Endothelial cell of umbilical vein (primary cell): ENCODE data around the gene PPHLN1. TPM values are rescaled to one million over a fixed set of nuclear protein-coding genes. Genes with fewer than 3 reads are reported as not detected.

Source experiments
- BruUV-seq: library from RNA; stranded (reverse); fragments of 400-500 nt; replicated peaks from 2 replicates; lab custom pipeline; 2021; lab: Mats Ljungman, UMichigan
- CTCF ChIA-PET: fragments of 300-600, 350-600 bp; sonication (Branson Sonifier 250); formaldehyde crosslinking; loops from one replicate; lab custom pipeline; 2021; ENCODE audit warnings: antibody characterized with exemption, inconsistent platforms; lab: Charles Lee
- POLR2A ChIA-PET: fragments of 300-600, 350-600 bp; sonication (Branson Sonifier 250); formaldehyde crosslinking; loops from one replicate; lab custom pipeline; 2021; ENCODE audit warnings: antibody characterized with exemption, inconsistent platforms; lab: Charles Lee
- DNase-seq: peaks from one replicate; pipeline ENCODE4 v3.0.0-alpha.2; 2011; ENCODE audit warnings: low read depth, low spot score
- FAIRE-seq: peaks from 2 replicates; lab custom pipeline; 2011; peaks lifted over from hg19 to GRCh38; lab: Jason Lieb, UNC
- H2AFZ ChIP-seq: 2 replicates; pipeline ENCODE4 v1.6.0; 2012; ENCODE audit warnings: low read depth, low read length, control low read depth, inconsistent platforms
- H3K27ac ChIP-seq: 2 replicates; pipeline ENCODE4 v1.5.1; 2011; ENCODE audit warnings: low read depth, mild to moderate bottlenecking, control low read depth, low read length, moderate library complexity; ENCODE audit not compliant: insufficient read depth
- H3K27me3 ChIP-seq, 2 experiments: 2 replicates each; pipeline versions ENCODE4 v1.6.0 to v1.6.1; 2011; ENCODE audit warnings: low read length in 2 of 2, mixed read lengths in 1 of 2; ENCODE audit not compliant: control insufficient read depth in 2 of 2, insufficient read depth in 2 of 2
- H3K36me3 ChIP-seq, 2 experiments: 2 replicates in 1 of 2; 3 replicates in 1 of 2; pipeline ENCODE4 v1.5.1; 2011; ENCODE audit warnings: low read length in 2 of 2, mild to moderate bottlenecking in 1 of 2, moderate library complexity in 1 of 2; ENCODE audit not compliant: control insufficient read depth in 2 of 2, insufficient read depth in 2 of 2; ENCODE audit errors: extremely low read depth in 1 of 2
- H3K4me1 ChIP-seq: 3 replicates; pipeline ENCODE4 v1.5.1; 2011; ENCODE audit warnings: mild to moderate bottlenecking, low read length; ENCODE audit not compliant: control insufficient read depth, insufficient read depth; ENCODE audit errors: extremely low read depth
- H3K4me2 ChIP-seq: 2 replicates; pipeline ENCODE4 v1.6.1; 2011; ENCODE audit warnings: low read length, control low read depth, mixed read lengths; ENCODE audit not compliant: insufficient read depth
- H3K4me3 ChIP-seq, 3 experiments: fragments of 200-600 bp in 1 of 3; sonication (generic), shearing (Covaris generic) in 1 of 3; replicated peaks in 1 of 3; 2 replicates each; pipeline ENCODE4 v1.5.1; 2011 to 2016; ENCODE audit warnings: control low read depth in 3 of 3, low read length in 3 of 3, mild to moderate bottlenecking in 2 of 3, inconsistent platforms in 1 of 3, low read depth in 1 of 3, moderate library complexity in 1 of 3; ENCODE audit not compliant: insufficient read depth in 1 of 3
- H3K79me2 ChIP-seq: 2 replicates; pipeline ENCODE4 v1.6.0; 2012; ENCODE audit warnings: low read length, inconsistent platforms; ENCODE audit not compliant: control insufficient read depth, insufficient read depth
- H3K9ac ChIP-seq: replicated peaks from 2 replicates; pipeline ENCODE3; 2011; ENCODE audit warnings: low read length, control low read depth; ENCODE audit not compliant: insufficient read depth; ENCODE audit errors: extremely low read depth
- H3K9me1 ChIP-seq: replicated peaks from 3 replicates; pipeline ENCODE4 v1.6.0; 2011; ENCODE audit warnings: mild to moderate bottlenecking, low read length; ENCODE audit not compliant: control insufficient read depth, insufficient read depth; ENCODE audit errors: extremely low read depth
- H3K9me3 ChIP-seq: replicated peaks from 2 replicates; pipeline ENCODE4 v1.5.1; 2012; ENCODE audit warnings: low read length, inconsistent platforms; ENCODE audit not compliant: control insufficient read depth, insufficient read depth
- H4K20me1 ChIP-seq: replicated peaks from 2 replicates; pipeline ENCODE3; 2011; ENCODE audit warnings: mild to moderate bottlenecking, low read length; ENCODE audit not compliant: control insufficient read depth, insufficient read depth; ENCODE audit errors: extremely low read depth
- CTCF ChIP-seq, 2 donors: IDR thresholded peaks; 1 replicate in 1 of 2; 2 replicates in 1 of 2; pipeline ENCODE4 v1.5.1; 2011; ENCODE audit warnings: low read length in 2 of 2, mild to moderate bottlenecking in 2 of 2, moderate library complexity in 2 of 2, control low read depth in 1 of 2, inconsistent platforms in 1 of 2, low read depth in 1 of 2; ENCODE audit not compliant: insufficient read depth in 1 of 2; ENCODE audit errors: extremely low read depth in 1 of 2
- EZH2 ChIP-seq: IDR thresholded peaks from 2 replicates; pipeline ENCODE4 v1.6.1; 2012; ENCODE audit warnings: borderline replicate concordance, low read depth, mild to moderate bottlenecking, moderate library complexity, low read length, inconsistent platforms; ENCODE audit not compliant: severe bottlenecking
- FOS ChIP-seq: IDR thresholded peaks from 2 replicates; pipeline ENCODE4 v1.6.1; 2011; ENCODE audit warnings: mild to moderate bottlenecking, low read length, moderate library complexity, borderline replicate concordance; ENCODE audit not compliant: insufficient read depth
- GATA2 ChIP-seq: IDR thresholded peaks from 2 replicates; pipeline ENCODE4 v1.7.0; 2011; ENCODE audit warnings: low read depth, mild to moderate bottlenecking, moderate library complexity, mixed read lengths, low read length; ENCODE audit not compliant: insufficient read length, insufficient read depth
- JUN ChIP-seq: IDR thresholded peaks from 2 replicates; pipeline ENCODE4 v1.6.1; 2011; ENCODE audit warnings: borderline replicate concordance, low read depth; ENCODE audit not compliant: insufficient read length, insufficient read depth
- MYC ChIP-seq: IDR thresholded peaks from one replicate; pipeline ENCODE4 v1.6.1; 2011; ENCODE audit warnings: mild to moderate bottlenecking, low read depth, low read length
- POLR2A ChIP-seq: IDR thresholded peaks from 2 replicates; pipeline ENCODE4 v1.6.1; 2012; ENCODE audit warnings: low read depth, mild to moderate bottlenecking, control low read depth, low read length
- POLR2AphosphoS5 ChIP-seq: IDR thresholded peaks from 2 replicates; pipeline ENCODE4 v1.6.1; 2012; ENCODE audit warnings: low read depth, mild to moderate bottlenecking, control low read depth, low read length, moderate library complexity; ENCODE audit not compliant: insufficient read depth
- dilution Hi-C: fragments of 300-500 bp; cut with MboI; formaldehyde crosslinking; loops from one replicate; pipeline ENCODE4 v1.15.0; 2019; ENCODE audit warnings: low sequenced_read_pairs; ENCODE audit not compliant: extremely low pct_ligation_motif_present
- intact Hi-C: fragments of 100-400 bp; cut with micrococcal nuclease; formaldehyde crosslinking; loops from one replicate; pipeline ENCODE4 v1.10.0; 2022
- polyA plus RNA-seq, 4 experiments: library from polyadenylated mRNA; depleted of rRNA in 3 of 4; stranded (reverse) in 3 of 4; unstranded in 1 of 4; fragments of >200 nt; gene quantifications; 2 replicates each; pipeline versions ENCODE4 v1.2.1 to v1.2.3, GENCODE V29; 2011 to 2012; ENCODE audit warnings: missing spikeins in 1 of 4
- total RNA-seq: library from RNA; stranded (reverse); gene quantifications from 2 replicates; pipeline ENCODE4 v1.2.3, GENCODE V29; 2021
- TF ChIP-seq, protein P1 (sequence below): IDR thresholded peaks from 2 replicates; pipeline ENCODE4 v1.6.1; 2011; ENCODE audit not compliant: insufficient read depth, insufficient read length

The PPHLN1 gene
- total and polyA plus RNA-seq, 2 donors (not counting 3 experiments of a cell fraction or from before 2014, with no cell fraction given), result 23.4 to 62.2 TPM

- intact Hi-C loops, result loop anchor here (2.0 to 10.0 kb wide), 2 partner anchors 86 to 300 kb away; partner anchors contain the start of gene YAF2
- BruUV-seq, result no TSS peak
- Histone ChIP-seq H3K27me3 (no peaks in the 10 kb centered on the region), H2AFZ (peak overlapping the region; percentile 90), H4K20me1 (no peaks in the 10 kb centered on the region), H3K9me1 (no peaks in the 10 kb centered on the region), H3K4me2 (peak overlapping the region; percentile 96), H3K4me1 (peaks cover 21% of the 10 kb centered on the region), H3K36me3 (no peaks in the 10 kb centered on the region), H3K79me2 (peaks cover 45% of the 10 kb centered on the region), H3K27ac (peak overlapping the region; percentile 58), H3K9ac (peak overlapping the region; percentile 85), H3K9me3 (no peaks in the 10 kb centered on the region), H3K4me3 (peak overlapping the region; percentile 64 to 97 (median 90))
- FAIRE-seq, result no peak
- ChIA-PET CTCF (no interaction called here), POLR2A (no interaction called here)
- dilution Hi-C loops, result no loop called here
- DNase-seq, result no peak
- no peak for TF ChIP-seq POLR2AphosphoS5
- no peak for TF ChIP-seq JUN
- TF ChIP-seq MYC, result no peak
- no peak for TF ChIP-seq POLR2A
- TF ChIP-seq FOS, result no peak
- no peak for TF ChIP-seq GATA2
- no peak for TF ChIP-seq CTCF (IDR thresholded peaks at IDR 0.05; ENCODE audit: extremely low read depth in 1 of 2, insufficient read depth in 1 of 2, low read depth in 1 of 2, low read length in 2 of 2)
- TF ChIP-seq EZH2, result no peak
- TF ChIP-seq, protein P1, sequence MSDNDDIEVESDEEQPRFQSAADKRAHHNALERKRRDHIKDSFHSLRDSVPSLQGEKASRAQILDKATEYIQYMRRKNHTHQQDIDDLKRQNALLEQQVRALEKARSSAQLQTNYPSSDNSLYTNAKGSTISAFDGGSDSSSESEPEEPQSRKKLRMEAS, result no peak
These were observed 678 bp upstream of the PPHLN1 start for GRCh38 chr12:42325326-42325652.
